C4-2B (cell line): ENCODE results near the gene ZNF286A.
"Not testable (repeated sequence)": the region's sequence is repeated elsewhere in the genome, so short reads cannot be mapped to it uniquely, and the experiment has no call there.

Source experiments
- H3K27ac ChIP-seq: fragments of 450-650 bp; 2 replicates; pipeline ENCODE4 v1.5.1; 2017
- ZFX ChIP-seq: fragments of 450-650 bp; IDR thresholded peaks from 2 replicates; pipeline ENCODE4 v1.6.1; 2017
- TF ChIP-seq, protein P1 (sequence below): fragments of 450-650 bp; conservative IDR thresholded peaks from 2 replicates; pipeline ENCODE4 v1.5.1; 2017; ENCODE audit warnings: mild to moderate bottlenecking

The ZNF286A gene

DNA sequence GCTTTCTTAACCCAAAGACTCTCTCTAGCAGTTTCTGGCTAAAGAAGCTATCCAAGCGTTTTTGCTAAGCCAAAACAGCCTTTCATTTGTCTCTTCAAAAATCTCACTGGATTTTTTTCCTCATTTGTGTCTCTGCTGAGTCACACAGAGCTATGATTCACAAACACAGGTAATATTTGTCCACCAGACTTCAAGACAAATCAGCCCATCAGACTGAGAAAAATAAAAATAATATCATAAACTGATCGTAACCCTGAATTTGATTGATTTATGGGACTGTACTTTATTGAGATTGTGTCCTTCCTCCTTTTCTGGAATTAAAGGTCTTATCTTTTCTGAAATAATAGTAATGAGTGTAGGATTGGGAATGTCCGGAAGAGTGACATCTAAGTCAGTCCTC, 41.3 kb upstream of the ZNF286A start:
- TF ChIP-seq, protein P1, sequence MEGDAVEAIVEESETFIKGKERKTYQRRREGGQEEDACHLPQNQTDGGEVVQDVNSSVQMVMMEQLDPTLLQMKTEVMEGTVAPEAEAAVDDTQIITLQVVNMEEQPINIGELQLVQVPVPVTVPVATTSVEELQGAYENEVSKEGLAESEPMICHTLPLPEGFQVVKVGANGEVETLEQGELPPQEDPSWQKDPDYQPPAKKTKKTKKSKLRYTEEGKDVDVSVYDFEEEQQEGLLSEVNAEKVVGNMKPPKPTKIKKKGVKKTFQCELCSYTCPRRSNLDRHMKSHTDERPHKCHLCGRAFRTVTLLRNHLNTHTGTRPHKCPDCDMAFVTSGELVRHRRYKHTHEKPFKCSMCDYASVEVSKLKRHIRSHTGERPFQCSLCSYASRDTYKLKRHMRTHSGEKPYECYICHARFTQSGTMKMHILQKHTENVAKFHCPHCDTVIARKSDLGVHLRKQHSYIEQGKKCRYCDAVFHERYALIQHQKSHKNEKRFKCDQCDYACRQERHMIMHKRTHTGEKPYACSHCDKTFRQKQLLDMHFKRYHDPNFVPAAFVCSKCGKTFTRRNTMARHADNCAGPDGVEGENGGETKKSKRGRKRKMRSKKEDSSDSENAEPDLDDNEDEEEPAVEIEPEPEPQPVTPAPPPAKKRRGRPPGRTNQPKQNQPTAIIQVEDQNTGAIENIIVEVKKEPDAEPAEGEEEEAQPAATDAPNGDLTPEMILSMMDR = no peak
- no peak overlapping the region for H3K27ac ChIP-seq

DNA sequence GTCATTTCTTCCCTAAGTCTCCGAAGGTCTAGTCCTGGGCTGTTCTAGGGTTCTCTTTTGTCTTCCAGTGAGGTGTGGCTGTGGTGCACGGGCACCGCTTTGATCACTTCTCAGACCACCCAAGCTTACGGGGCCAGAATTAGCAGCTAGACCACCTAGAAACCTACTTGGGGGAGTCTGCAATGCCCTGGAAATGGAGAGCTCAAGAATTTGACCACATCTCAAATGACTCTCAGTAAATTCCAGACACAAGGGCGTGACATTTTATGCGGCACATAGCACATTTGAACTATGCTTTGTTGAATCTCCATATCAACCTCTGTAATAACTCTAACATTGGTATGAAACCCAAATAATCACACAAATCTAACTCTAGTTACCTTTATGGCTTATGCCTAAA, 40.3 kb upstream of the ZNF286A start:
- no peak overlapping the region for H3K27ac ChIP-seq

DNA sequence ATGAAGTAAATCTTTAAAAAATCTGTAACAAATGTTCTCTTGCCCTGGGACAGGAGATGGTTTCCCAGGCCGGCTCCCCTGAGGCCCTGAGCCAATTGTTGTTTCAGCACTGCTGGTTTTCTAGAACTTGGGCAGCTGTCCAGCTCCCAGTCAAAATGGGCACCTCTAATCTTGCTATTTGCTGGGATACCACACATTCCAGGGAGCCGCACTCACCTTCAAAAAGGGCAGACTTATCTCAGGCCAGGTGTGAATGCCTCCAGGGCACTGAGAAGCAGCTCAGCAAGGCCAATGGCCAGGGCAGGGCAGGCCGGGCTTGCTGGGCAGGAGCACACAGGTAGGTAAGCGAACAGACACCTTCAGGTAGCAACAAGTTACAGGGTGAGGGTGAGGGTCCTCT, 39.9 kb upstream of the ZNF286A start:
- no peak overlapping the region for H3K27ac ChIP-seq
- TF ChIP-seq ZFX = no peak
- TF ChIP-seq, protein P1 = no peak

More for the DNA sequence above, 40.3 kb upstream of the ZNF286A start:
- no peak for TF ChIP-seq ZFX
- TF ChIP-seq, protein P1 = no peak

DNA sequence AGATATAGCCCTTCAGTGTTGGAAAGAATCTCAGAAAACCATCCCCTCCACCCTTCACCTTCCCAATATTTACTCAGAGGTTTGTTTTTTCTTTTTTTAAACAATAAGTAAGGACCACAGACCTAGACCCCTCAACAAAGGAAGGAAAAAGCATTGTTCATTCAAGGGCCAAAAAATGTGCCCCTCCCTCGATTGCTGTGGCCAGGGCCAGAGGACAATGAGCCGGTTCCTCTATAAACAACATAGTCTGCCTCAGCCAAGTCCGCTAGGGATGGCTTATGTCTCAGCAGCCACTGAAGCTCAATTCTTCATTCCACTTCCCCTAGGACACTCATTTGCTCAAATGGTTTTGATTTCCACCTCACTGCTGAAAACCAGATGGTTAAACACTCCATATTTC, 39.5 kb upstream of the ZNF286A start:
- TF ChIP-seq, protein P1 = no peak
- no peak overlapping the region for H3K27ac ChIP-seq

DNA sequence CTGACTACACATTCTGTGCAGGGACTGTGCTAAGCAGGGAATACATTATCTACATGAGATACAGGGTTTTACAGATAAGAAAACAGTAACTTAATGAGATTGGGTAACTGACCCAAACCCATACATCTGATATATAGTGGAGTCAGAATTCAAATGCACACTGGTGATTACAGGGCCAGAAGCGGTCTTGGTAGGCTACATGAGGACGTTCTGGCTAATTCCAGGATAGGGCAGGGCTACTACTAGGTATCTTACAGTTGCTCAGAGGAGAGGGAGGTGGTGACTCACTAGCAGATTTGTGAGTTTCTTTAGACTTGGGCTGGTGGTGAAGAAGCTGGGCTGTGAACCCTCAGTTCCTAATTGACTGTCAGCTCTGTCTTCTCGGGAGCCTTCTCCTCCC, 36.9 kb upstream of the ZNF286A start:
- TF ChIP-seq, protein P1 = no peak
- no peak for TF ChIP-seq ZFX
- no peak overlapping the region for H3K27ac ChIP-seq

DNA sequence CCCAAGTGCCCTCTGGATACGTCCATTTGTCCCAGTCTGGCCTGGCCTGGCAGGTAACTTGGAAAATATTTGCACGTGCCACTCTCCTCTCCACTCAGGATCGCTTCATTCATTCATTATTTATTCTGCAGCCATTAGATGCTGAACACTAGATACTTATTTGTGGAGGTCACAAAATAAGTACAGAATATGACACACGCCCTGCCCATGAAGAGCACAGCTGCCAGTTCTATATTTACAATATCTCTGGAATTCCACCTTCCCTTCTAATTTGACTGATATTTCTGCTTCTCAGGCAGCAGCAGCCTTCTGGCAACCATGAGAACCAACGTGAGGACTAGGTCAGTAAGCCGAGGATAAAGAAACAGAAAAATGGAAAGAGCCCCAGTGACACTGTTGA, 36.4 kb upstream of the ZNF286A start:
- TF ChIP-seq ZFX = no peak
- TF ChIP-seq, protein P1 = no peak
- no peak overlapping the region for H3K27ac ChIP-seq

DNA sequence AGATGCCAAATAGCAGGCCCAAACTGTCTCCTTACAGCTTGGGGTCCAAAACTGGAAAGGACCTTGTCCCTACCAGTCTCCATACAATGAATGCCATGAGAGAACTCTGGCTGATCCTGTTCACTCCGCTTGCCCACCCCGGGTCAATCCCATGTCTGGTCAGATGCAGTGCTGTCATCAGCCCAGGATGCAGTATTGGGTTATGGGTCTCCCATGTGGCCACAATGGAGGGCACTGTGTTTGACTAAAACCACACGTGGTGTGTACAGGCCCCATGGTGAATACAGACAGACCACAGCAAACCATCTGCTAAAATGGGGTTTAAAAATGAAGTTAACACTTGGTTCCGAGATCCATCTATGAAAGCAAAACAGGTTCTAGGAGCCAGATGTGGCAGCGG, 35.9 kb upstream of the ZNF286A start:
- TF ChIP-seq, protein P1 = no peak
- TF ChIP-seq ZFX = no peak

DNA sequence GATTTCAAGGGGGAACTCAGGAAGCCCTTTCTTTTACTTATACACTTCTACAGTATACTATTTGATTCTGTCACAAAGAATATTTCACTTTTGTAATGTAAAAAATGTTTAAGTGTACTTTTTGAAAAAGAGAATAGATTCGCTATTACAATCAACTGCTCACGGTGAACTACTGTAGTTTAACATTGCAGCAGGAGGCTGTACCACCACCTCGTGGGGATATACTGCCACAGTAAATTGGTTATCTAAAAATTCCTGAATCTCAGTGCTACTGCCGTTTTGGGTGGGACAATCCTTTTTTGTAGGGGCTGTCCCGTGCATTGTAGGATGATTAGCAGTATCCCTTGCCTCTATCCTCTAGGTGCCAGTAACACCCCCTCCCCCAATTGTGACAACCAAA, 30.0 kb upstream of the ZNF286A start:
- H3K27ac ChIP-seq = not testable (repeated sequence)

More for the DNA sequence above, 35.9 kb upstream of the ZNF286A start:
- H3K27ac ChIP-seq = no peak overlapping the region

DNA sequence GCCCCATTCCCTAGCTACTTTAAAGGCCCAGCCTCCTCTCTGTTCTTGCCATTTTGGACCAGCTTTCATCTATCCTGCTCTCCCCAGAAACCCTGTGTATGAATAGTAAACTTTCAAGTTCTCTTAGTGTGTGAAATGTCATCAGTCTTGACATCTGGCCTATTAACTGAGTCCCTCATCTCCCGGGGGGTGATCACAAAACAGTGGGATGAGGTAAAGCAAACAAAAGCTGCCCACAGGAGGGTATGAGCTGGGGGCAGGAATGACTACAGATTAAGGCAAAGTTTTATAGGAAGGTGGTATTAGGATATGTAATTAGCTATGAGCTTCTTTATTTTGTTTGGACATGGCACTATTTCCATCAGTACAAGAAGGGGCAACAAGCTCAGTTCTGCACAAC, 24.9 kb upstream of the ZNF286A start:
- not testable (repeated sequence) for H3K27ac ChIP-seq

DNA sequence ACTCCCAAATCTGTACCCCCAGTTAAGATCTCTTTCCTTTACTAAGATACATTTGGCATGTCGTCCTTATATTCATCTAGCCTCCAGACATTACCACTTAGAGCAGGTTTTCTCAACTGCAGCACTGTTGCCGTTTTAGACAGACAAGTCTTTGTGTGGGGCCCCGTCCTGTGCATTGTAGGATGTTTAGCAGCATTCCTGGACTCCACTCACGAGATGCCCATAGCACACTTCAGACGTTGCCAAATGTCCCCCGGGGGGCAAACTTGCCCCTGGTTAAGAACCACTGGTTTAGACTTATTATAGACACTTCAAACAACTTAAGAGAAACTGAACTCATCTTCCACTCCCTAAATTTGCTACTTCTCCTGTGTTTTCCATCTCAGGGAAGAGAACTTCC, 23.6 kb upstream of the ZNF286A start:
- not testable (repeated sequence) for H3K27ac ChIP-seq

DNA sequence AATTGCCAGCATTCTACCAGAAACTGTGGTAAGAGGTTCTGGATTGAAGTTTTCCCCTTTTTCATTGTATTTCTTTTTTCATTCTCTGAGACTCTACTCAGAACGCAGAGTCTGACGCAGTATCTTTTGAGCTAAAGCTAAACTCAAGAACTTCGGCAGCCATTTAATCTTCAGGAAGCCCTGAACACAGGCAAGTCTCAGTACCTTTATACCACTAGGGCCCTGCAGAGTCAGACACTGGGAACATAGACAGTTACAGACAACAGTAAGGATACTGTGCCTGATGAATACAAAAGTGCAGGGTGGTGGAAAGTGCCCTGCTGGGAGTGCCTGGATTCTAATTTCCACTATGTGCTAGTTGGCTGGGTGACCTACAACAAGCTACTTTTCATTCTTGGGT, 16.4 kb upstream of the ZNF286A start:
- H3K27ac ChIP-seq = not testable (repeated sequence)

DNA sequence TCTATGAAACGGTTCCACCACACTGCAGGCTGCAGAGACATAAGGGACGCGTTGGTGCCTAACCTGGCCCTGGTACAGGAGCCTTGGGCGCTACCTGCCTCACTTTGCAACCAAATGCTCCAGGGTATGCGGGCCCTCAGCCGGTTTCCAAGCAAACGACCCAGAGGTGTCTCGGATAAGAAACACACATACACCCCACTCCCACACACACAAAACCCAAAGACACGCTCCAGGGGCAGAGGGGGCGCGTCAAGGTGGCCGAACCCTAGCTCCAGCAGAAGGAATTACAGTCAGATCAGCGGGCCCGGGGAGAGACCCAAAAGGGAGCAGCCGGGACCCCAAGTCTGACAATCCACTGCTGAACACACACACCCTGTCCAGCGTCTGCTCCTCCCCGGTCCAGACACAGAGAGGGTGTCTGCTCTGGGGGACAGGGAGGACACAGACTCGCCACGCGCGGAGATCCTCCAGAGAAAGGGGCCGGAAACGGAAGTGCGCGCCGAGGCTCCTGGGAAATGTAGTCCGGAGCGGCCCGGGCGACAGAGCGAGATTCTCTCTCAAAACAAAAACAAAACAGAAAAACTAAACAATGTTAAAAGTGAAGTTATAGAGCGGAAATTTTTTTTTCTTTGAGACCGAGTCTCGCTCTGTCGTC, 15.6 kb upstream of the ZNF286A start, which contains the start of gene TRIM16:
Gene TRIM16, minus strand, starts transcription at position 488 of the 655 bp plus-strand sequence. CDS start 32,702 bp downstream, outside the sequence.
- peak within 1 kb of the TSS; percentile 34 for H3K27ac ChIP-seq
